Stimulated activated CD4-positive, alpha-beta T cell treated with anti-CD3 and anti-CD28 coated beads, TNF-alpha, amount 100 ng/mL, for 24 hours (primary cell): ENCODE results near the gene PPP4R3B.
"Not testable (repeated sequence)": the region's sequence is repeated elsewhere in the genome, so short reads cannot be mapped to it uniquely, and the experiment has no call there.

Source experiments
- DNase-seq, 3 experiments: peaks; one replicate each; pipeline ENCODE4 v3.0.0-alpha.2; 2020; ENCODE audit warnings: low read depth in 3 of 3

PPP4R3B gene

GRCh38 chr2:55596795-55597194 lies 20.6 kb downstream of the PPP4R3B start:
- DNase-seq = not testable (repeated sequence)

- DNase-seq = no peak
Measured at GRCh38 chr2:55595536-55595935, 21.9 kb downstream of the PPP4R3B start.

GRCh38 chr2:55592130-55592529 lies 25.3 kb downstream of the PPP4R3B start:
- no peak for DNase-seq

GRCh38 chr2:55590810-55591440 lies 26.5 kb downstream of the PPP4R3B start:
- DNase-seq = no peak

GRCh38 chr2:55585451-55586080 lies 31.9 kb downstream of the PPP4R3B start:
- DNase-seq = no peak

GRCh38 chr2:55581874-55582547 lies 35.4 kb downstream of the PPP4R3B start:
- no peak for DNase-seq

- no peak for DNase-seq
Measured at GRCh38 chr2:55581435-55581834, 36.0 kb downstream of the PPP4R3B start.

- not testable (repeated sequence) for DNase-seq
Measured at GRCh38 chr2:55569002-55569401, 48.4 kb downstream of the PPP4R3B start.

- no peak for DNase-seq
Measured at GRCh38 chr2:55567298-55567697, 50.1 kb downstream of the PPP4R3B start.

GRCh38 chr2:55565613-55566012 lies 51.8 kb downstream of the PPP4R3B start:
- no peak for DNase-seq

- DNase-seq = no peak
Measured at GRCh38 chr2:55560855-55561254, 56.6 kb downstream of the PPP4R3B start.

- DNase-seq = no peak
Measured at GRCh38 chr2:55556809-55557208, 60.6 kb downstream of the PPP4R3B start.

GRCh38 chr2:55555977-55556376 lies 61.4 kb downstream of the PPP4R3B start:
- DNase-seq = no peak

GRCh38 chr2:55553321-55553720 lies 64.1 kb downstream of the PPP4R3B start:
- DNase-seq = no peak

- no peak for DNase-seq
Measured at GRCh38 chr2:55550368-55551102, 66.9 kb downstream of the PPP4R3B start.

- DNase-seq = not testable (repeated sequence)
Measured at GRCh38 chr2:55547679-55548078, 69.7 kb downstream of the PPP4R3B start.

GRCh38 chr2:55547001-55547400 lies 70.4 kb downstream of the PPP4R3B start:
- no peak for DNase-seq

GRCh38 chr2:55530539-55531081 lies 86.8 kb downstream of the PPP4R3B start:
- no peak for DNase-seq

GRCh38 chr2:55526174-55526573 lies 91.2 kb downstream of the PPP4R3B start:
- no peak for DNase-seq

GRCh38 chr2:55524884-55525437 lies 92.5 kb downstream of the PPP4R3B start:
- DNase-seq = no peak

- peak in 1 of 3 experiments; percentile 38 for DNase-seq
Measured at GRCh38 chr2:55519938-55520885, 97.2 kb downstream of the PPP4R3B start.
